CD4-positive, alpha-beta T cell treated with Interleukin-17A for 1 hour (primary cell): ENCODE data around the gene SYCP2L.
"Not testable (repeated sequence)": the region's sequence is repeated elsewhere in the genome, so short reads cannot be mapped to it uniquely, and the experiment has no call there.

Source experiments
- DNase-seq: peaks from one replicate; pipeline ENCODE4 v3.0.0-alpha.2; 2020

The SYCP2L gene

DNA sequence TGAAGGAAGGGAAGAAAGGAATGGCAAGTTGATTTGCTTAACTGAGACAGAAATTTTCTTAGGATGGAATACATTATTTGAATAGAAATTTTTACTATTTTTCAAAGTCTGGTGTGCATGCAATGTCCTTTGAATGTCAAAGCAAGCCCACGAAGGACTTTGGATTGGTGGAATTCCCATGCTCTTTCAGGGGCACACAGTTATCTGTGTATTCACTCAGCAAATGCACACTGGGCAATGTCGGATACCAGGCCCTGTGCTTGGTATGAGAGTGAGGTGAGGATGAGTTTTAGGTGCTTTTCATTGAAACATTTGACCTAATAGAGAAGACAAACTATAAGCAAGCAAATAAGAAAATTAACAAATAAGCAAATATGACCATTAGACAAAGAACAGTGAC, 73.3 kb downstream of the SYCP2L start:
- DNase-seq: no peak

GRCh38 chr6:10961837-10962236, 75.0 kb downstream of the SYCP2L start:
- no peak for DNase-seq

DNA sequence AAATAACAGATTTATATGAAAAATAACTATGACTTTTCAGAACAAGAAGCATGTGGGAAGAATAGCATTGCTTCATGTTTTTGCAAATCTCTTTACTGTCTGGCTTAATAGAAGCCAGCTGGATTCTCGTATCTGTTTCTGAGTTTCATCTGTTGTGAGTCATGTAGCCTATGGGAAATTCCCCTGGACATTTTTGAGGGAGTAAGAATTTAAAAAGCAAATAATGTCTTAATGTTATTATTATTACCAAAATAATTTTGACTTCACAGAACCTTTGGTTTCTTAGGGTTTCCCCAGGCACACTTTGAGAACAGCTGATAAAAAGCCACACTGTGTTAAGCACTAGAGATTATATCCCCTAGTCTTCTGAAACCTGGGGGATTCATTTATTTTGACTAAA, 75.8 kb downstream of the SYCP2L start:
- no peak for DNase-seq

GRCh38 chr6:10963113-10963512, 76.3 kb downstream of the SYCP2L start:
- no peak for DNase-seq

DNA sequence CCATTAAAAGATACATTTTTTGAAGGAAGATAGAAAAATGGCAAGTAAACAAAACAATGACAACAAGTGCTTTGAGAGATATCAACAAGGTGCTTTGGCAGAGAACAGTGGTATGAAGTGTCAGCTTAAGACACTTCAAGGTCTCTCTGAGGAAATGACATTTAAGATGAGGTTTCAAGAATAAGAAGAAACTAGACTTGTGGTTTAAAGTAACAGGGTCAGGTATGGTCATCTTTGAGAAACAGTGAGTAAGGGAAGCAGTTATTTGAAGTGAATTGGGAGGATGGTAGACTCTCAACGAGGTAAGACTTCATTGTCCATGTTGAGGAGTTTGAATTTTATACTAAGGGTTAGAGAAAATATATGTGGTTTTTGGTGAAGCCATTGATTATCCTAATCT, 77.8 kb downstream of the SYCP2L start:
- no peak for DNase-seq

DNA sequence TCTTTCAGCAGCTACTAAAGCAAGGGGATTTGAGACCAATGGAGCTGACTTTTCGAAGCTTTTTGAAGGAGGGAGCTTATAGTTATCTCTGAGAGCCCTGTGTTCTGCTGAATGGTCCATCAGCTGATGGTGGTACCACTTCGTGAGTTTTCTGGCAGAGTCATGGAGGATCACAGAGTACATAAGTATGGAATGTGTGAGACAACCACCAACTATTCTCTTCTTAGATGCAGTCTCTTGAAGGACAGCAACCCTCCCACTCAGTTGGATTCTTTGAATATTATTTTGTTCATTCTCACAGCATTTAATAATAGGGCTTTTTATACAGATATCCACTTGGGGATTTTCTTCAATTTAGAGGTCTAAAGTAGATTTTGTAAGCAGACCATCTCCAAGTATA, 81.9 kb downstream of the SYCP2L start:
- no peak for DNase-seq

DNA sequence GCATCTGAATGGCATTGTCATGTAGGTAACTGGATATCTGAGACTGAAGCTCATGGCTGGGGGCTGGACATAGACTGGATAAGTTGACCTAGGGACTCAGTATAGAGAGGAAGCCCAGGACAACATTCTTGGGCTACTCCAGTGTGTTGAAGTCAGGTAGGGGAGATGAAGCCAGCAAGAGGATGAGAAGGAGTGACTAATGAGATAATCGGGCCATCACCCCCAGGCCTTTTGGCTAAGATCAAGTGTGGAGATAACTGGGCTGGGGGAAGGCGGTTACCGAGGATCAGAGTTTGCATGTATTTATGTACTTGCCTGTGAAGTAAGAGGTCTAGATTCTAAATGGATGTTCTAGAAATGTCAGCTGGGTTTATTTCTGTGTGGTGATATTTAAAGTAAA, 83.9 kb downstream of the SYCP2L start:
- DNase-seq: no peak

DNA sequence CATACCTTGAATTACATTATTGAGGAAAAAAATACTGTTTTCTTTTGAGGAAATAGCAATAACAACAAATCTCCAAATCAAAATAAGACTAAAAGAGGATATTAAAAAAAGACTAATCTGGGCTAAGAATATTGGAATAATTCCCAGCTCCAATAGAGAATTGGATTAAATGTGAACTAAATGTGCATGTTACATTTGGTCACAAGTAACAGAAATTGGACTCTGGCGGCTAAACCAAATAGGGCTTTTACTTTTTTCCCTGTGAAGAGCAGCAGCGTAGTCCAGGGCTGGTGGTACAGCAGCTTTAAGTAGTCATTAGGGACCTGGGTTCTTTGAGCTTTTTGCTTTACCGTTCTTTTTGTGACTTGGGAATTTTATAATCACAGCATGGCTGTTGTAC, 85.3 kb downstream of the SYCP2L start:
- DNase-seq: no peak

DNA sequence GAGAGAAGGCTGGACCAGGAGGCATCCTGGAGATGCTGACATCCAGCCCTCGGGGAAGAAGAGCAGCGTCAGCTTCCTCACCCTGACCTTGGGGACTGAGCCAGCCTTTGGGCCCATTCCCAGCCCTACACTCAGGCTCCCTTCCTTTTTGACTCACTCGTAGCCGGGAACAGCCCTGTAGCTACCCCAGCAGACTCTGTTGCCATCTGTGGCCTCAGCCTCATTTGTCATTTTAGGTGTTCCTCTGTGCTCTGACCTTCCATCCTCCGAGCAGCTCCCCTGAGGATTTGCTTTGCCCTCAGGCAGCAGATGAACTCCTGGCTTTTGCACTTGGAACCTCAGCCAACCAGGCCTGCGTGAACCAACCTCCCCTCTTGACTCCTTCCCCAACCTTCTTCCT, 89.7 kb downstream of the SYCP2L start:
- no peak for DNase-seq

DNA sequence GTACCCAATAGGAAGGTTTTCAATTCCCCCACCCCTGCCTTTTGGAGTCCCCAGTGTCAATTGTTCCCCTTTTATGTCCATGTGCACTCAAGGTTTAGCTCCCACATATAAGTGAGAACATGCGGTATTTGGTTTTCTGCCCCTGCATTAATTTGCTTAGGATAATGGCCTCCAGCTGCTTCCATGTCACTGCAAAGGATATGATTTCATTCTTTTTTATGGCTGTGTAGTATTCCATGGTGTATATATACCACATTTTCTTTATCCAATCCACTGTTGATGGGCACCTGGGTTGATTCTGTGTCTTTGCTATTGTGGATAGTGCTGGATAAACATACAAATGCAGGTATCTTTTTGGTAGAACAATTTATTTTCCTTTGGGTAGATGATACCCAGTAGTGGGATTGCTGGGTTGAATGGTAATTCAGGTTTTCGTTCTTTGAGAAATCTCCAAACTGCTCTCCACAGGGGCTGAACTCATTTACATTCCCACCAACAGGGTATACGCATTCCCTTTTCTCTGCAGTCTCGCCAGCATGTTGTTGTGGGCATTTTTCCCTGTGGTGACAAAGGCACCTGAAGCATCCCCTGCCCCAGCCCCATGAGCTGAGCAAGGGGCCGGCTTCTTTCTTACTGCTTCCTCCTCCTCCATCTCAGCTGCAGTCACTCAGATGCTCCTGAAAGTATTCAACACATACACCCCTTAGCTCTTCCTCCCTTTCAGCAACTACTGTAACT, 90.5 kb downstream of the SYCP2L start:
- DNase-seq: no peak

- DNase-seq: no peak
These were observed 92.8 kb downstream of the SYCP2L start for GRCh38 chr6:10979603-10980002.

GRCh38 chr6:10981409-10981808, 94.6 kb downstream of the SYCP2L start:
- DNase-seq: no peak

GRCh38 chr6:10984959-10985358, 98.1 kb downstream of the SYCP2L start:
- DNase-seq: not testable (repeated sequence)

GRCh38 chr6:10989587-10989986, 102.7 kb downstream of the SYCP2L start:
- no peak for DNase-seq

DNA sequence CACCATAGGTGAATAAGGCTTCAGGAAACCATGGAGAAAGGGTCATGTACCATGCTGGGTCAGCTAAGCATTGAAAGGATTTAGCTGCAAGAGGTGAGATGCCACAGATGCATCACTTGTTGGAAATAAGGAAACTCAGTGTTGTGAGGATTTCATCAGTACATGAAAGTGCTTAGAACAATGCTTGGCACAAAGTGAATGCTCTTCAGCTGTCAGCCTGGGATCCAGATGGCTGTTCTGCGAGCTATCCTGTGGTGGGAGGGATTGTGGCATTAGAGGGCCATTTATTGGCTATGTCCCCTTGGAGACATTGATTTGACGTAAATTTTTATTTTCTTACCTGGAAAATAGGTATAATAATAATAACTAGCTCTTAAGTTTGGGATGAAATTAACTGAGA, 104.3 kb downstream of the SYCP2L start:
- no peak for DNase-seq

- no peak for DNase-seq
These were observed 107.0 kb downstream of the SYCP2L start for GRCh38 chr6:10993896-10994295.

GRCh38 chr6:10995114-10995707, 108.4 kb downstream of the SYCP2L start:
- no peak for DNase-seq

DNA sequence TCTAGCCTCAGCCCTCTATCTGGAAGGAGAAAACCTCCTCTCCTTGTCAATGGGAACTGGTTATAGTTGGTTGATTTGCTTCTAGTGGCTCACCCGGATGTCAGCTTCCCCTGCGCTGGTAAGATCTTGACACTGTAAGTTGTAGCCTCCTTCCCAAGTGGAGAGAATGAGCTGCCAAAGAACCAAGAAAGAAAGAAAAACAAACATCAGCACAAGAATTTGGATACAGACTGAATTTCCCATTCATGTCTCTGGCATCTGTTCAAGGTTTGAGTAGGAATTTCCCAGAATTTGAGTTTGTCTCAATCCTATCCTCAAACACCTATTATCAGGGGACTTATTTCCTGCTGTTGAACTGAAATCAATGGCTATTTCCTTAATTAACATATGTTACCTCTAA, 113.1 kb downstream of the SYCP2L start:
- DNase-seq: no peak

DNA sequence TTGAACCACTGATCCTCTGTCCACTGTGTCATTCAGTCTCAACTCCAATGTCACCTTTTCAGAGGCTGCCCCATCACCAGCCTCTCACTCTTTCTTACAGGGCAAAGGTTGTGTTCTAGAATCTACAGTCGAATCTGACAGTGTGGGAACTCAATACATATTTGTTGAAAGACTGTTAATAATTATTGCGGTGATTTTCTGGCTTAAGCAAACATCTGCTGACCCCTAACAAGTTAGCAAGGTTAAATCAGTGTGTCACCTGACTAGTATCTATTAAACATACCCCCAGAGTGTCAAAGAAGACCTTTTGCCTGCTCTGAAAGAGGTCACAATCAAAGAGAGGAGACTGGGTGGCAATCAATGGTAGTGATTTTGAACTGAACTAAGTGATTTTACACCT, 115.3 kb downstream of the SYCP2L start:
- DNase-seq: no peak

DNA sequence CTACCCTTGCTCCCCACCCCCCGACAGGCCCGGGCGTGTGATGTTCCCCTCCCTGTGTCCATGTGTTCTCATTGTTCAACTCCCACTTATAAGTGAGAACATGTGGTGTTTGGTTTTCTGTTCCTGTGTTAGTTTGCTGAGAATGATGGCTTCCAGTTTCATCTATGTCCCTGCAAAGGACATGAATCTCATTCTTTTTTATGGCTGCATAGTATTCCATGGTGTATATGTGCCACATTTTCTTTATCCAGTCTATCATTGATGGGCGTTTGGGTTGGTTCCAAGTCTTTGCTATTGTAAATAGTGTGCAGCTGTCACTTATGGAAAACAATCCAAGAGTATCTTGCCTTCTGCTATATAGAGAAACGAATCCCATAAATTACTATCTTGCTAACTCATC, 116.4 kb downstream of the SYCP2L start:
- DNase-seq: not testable (repeated sequence)

- no peak for DNase-seq
These were observed 119.2 kb downstream of the SYCP2L start for GRCh38 chr6:11006061-11006460.

- DNase-seq: no peak
These were observed 121.1 kb downstream of the SYCP2L start for GRCh38 chr6:11007715-11008608.

DNA sequence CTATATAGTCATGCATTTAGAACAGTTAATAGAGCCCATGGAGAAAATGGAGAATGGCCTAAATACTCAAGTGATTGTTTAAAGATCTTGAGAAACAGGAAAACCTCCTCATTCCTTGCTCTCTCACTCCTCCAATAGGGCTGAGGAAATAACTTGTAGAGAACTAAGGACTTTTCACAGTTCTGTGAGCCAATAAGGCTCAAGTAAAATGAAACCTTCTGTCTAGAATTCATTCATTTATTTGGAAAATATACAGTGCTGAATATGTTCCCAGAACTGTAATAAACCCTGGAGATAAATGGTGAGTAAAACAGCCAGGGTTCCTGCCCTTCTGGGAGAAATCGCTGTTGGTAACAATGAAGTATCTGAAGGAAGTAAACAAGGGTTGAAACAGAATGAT, 122.0 kb downstream of the SYCP2L start:
- DNase-seq: no peak

DNA sequence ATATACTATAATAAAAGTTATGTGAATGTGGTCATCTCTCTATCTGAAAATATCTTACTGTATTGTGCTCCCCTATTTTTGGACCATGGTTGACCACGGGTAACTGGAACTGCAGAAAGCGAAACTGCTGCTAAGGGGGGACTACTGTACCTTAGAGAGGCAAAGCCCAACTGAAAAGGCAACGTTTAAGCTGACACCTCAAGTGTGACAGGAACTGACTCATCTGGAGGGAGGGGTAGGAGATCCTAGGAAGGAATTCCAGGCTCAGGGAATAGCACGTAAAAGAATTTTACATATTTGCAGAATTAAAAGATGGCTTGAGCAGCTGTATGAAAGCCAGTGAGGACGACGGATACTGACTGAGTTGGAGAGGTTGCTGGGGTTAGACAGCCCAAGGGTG, 122.5 kb downstream of the SYCP2L start:
- DNase-seq: no peak
